Jurkat, Clone E6-1 (cell line): ENCODE data around the gene PXDC1.
"Not testable (repeated sequence)": the region's sequence is repeated elsewhere in the genome, so short reads cannot be mapped to it uniquely, and the experiment has no call there.

Experiments used
- DNase-seq: peaks from one replicate; pipeline ENCODE4 v3.0.0-alpha.2; 2011; ENCODE audit warnings: low read depth, low spot score
- H3K4me3 ChIP-seq: 2 replicates; pipeline ENCODE4 v1.5.1; 2011; ENCODE audit warnings: mild to moderate bottlenecking, low read length, control low read depth, moderate library complexity

PXDC1 gene

GRCh38 chr6:3767483-3767882 lies 16.0 kb upstream of the PXDC1 start:
- DNase-seq, H3K4me3 ChIP-seq: not testable (repeated sequence)

- H3K4me3 ChIP-seq = no peak overlapping the region
- DNase-seq = no peak
Observed at GRCh38 chr6:3766214-3766613, 14.7 kb upstream of the PXDC1 start.

DNA sequence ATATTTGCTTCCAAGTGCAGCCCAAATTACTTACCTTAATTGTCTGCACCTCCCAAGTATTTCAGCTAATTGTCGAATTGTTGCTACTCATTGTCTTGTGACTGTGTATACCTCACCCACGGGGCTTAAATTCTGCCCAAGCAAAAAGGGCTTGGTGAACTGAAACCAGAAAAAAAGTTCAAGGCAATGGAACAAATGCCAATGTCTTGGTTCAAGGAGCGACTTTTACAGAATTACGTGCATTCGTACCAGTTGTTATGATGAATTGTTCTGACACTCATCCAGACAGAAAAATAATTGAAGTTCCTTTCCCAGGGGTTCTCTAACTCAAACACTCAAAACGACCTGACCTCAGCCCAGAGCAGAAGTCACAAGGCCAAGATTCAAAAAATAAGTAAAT lies 13.9 kb upstream of the PXDC1 start:
- no peak overlapping the region for H3K4me3 ChIP-seq
- DNase-seq = no peak

DNA sequence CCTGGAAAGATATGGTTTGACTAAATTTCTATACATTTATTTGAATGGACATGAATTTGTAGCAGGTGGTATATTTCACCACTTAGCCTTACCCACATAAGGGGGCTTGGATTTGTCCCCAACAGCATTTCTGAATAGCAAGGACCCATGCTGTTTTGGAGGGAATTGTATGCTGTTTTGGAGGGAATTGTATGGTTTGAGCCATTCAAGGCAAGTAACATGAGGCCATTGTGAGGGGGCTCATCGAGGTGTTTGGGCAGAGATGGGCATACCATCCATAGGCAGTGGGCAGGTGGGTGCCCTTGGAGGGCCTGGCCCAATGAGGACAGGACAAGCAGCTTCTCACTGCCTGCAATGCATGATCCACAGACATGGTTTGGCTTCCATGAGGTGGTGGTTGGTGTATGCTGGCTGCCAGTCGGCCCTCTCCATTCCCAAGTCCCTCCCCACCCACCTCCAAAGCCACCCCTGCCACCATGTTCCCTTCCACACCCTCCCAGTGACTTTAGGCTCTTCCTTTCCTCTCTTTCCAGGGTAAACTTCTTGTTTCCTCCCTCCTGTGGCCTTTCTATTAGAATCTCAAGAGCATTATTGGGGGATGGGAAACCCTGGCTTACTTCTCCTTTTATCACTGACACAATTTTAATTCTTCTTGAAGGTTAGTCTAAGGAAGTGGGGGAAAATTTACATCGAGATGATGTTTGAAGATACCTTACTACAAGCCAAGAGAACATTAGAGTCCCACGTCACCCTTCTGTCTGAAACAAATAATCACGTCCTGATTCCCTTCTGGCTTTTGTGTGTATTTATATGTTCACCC lies 13.2 kb upstream of the PXDC1 start:
- DNase-seq = no peak
- no peak overlapping the region for H3K4me3 ChIP-seq

GRCh38 chr6:3762852-3763251 lies 11.3 kb upstream of the PXDC1 start:
- no peak overlapping the region for H3K4me3 ChIP-seq
- no peak for DNase-seq

GRCh38 chr6:3762359-3762758 lies 10.8 kb upstream of the PXDC1 start:
- H3K4me3 ChIP-seq = no peak overlapping the region
- DNase-seq = no peak

GRCh38 chr6:3761989-3762270 lies 10.4 kb upstream of the PXDC1 start:
- no peak overlapping the region for H3K4me3 ChIP-seq
- DNase-seq = no peak

DNA sequence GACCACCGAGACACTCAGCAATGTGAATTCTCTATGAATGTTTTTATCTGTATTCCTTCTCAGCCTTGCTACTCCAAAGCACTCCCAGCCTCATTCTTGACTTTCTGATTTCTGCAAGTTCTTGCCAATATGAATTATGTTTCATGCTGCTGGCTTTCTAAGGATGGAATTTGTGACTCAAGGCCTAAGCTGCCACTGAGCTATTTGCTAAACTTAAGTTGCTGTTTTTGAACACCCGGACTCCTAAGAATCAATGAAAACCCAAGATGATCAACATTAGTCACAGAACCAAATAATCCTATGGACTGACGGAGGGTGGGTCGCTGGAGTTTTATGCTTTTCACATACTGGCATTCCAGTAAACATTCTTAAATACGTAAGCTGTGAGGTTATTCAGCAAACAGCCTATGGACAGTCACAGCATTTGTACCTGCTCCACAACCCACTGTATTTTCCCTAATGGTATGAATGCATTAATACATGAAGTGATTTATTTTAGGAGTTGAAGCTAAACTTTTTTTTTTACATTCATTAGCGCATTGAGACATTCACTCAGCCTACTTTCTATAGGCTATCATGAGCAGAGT lies 8.2 kb upstream of the PXDC1 start:
- DNase-seq = no peak
- H3K4me3 ChIP-seq = no peak overlapping the region

DNA sequence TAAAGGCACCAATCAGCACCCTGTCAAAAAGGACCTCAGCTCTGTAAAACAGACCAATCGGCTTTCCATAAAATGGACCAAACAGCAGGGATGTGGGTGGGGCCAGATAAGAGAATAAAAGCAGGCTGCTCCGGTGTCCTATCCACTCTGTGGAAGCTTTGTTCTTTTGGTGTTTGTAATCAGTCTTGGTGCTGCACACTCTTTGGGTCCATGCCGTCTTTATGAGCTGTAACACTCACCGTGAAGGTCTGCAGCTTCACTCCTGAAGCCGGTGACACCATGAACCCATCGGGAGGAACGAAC lies 7.3 kb upstream of the PXDC1 start:
- no peak for DNase-seq
- no peak overlapping the region for H3K4me3 ChIP-seq

DNA sequence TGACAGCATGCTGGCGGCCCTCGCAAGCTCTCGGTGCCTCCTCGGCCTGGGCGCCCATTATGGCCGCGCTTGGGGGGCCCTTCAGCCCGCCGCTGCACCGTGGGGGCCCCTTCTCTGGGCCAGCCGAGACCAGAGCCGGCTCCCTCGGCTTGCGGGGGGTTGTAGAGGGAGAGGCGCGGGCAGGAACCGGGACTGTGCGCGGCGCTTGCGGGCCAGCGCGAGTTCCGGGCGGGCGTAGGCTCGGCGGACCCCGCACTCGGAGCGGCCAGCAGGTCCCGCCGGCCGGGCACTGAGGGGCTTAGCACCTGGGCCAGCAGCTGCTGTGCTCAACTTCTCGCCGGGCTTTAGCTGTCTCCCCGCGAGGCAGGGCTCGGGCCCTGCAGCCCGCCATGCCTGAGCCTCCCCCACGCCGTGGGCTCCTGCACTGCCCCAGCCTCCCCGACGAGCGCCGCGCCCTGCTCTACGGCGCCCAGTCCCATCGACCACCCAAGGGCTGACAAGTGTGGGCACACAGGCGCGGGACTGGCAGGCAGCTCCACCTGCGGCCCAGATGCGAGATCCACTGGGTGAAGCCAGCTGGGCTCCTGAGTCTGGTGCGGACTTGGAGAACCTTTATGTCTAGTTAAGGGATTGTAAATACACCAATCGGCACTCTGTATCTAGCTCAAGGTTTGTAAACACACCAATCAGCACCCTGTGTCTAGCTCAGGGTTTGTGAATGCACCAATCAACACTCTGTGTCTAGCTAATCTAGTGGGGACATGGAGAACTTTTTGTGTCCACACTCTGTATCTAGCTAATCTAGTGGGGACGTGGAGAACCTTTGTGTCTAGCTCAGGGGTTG lies 6.7 kb upstream of the PXDC1 start:
- DNase-seq, H3K4me3 ChIP-seq: not testable (repeated sequence)

- no peak overlapping the region for H3K4me3 ChIP-seq
Observed at GRCh38 chr6:3757241-3757641, 5.7 kb upstream of the PXDC1 start.

GRCh38 chr6:3756546-3756945 lies 5.0 kb upstream of the PXDC1 start:
- DNase-seq = no peak

More at GRCh38 chr6:3757241-3757641, 5.7 kb upstream of the PXDC1 start:
- DNase-seq = no peak

DNA sequence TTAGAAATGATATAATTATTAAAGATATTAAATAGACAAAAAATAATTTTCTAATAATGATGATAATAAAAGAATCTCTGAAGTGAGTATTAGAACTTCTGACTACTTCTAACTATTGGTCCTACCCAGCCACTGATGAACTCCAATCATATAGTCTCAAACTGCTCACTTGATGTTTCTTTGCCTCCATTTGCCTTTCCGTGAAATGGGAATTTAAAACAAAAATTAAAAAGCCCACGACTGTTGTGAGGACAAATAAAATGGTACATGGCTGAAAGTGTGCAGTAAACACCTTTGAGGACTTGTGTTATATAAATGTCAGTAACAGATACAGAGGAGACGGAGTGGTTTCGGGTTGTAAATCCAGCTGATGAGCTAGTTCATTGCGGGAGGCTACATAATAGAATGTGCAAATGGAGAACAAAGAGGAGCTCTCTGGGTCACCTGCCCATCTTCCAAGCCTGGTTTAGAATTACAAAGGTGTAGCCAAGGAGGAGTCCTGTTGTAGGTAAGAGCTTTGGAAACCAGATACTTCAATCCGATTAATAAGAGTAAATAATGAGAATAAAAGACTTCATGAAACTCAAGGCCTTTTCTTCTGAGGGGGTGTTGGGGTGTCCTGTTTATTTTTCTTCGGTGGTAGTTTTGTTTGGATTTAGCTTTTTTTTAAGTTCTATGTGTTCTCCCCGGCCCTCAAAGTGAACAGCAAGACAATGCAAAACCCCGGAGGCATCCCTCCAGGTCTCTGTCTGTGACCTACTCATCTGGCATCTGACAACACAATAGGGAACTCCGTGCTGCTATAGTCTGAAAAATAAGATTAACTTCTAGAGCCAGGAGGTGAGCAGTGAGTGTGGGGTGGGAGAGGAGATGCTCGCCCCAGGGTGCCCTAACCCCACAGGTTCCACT lies 4.4 kb upstream of the PXDC1 start:
- no peak for DNase-seq
- H3K4me3 ChIP-seq = no peak overlapping the region

More at GRCh38 chr6:3756546-3756945, 5.0 kb upstream of the PXDC1 start:
- no peak overlapping the region for H3K4me3 ChIP-seq

- no peak overlapping the region for H3K4me3 ChIP-seq
Observed at GRCh38 chr6:3754776-3755175, 3.3 kb upstream of the PXDC1 start.

DNA sequence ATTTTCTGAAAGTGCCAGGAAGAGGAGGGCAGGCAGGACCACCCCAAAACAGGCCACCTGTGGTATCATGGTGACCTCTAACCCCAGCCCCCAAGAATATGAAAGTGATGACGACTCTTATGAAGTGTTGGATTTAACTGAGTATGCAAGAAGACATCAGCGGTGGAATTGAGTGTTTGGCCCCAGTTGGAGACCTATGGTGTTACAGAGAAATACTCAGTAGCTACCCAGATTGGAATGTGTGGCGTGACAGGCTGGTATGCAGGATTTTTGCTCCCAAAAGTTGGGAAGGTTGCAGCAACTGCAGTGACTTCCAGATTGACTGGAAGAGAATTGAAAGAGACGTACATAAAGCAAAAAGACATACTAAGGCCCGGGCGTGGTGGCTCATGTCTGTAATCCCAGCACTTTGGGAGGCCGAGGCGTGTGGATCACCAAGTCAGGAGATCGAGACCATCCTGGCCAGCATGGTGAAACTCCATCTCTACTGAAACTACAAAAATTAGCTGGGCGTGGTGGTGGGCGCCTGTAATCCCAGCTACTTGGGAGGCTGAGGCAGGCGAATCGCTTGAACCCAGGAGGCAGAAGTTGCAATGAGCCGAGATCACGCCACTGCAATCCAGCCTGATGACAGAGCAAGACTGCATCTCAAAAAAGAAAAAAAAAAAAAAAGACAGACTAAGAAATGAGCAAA lies 2.7 kb upstream of the PXDC1 start:
- not testable (repeated sequence) for DNase-seq, H3K4me3 ChIP-seq

More at GRCh38 chr6:3754776-3755175, 3.3 kb upstream of the PXDC1 start:
- no peak for DNase-seq

- no peak overlapping the region for H3K4me3 ChIP-seq
- no peak for DNase-seq
Observed at GRCh38 chr6:3753228-3753835, 1.8 kb upstream of the PXDC1 start.

DNA sequence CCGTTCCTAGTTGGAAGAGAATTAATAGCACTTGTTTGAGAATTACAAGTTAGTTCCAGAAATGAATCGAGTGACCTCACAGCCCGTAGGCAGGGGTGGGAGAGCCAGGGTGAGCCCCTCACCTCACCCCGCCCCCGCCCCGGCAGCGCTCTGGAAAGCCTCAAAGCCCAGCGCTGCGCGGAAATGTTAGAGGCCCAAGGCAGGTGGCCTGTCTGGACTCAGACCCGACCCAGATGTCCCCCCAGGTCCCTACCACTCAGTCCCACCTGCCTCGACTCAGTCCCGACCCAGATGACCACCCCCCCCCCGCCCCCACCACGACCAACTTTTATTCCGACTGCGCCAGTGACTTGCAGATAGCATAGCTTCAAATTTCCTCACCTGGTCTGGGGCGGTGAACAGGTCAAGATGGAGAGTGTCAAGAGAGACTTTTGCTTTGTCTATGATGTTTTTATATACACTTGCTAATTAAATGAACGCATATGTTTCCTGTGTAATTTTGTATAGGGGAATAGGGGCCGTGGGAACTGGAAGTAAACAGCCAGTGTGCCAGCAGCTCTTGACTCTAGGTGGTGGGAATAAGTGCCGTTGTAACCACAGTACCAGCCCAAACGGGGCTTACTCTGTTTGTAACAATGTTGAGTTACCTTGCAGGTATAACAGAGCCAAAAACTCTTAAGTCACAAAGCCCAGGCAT lies 1.2 kb upstream of the PXDC1 start:
- H3K4me3 ChIP-seq = no peak overlapping the region
- no peak for DNase-seq
